Daoy (cell line): ENCODE measurements around the gene OR2T11. TPM values are rescaled to one million over a fixed set of nuclear protein-coding genes. Genes with fewer than 3 reads are reported as not detected.
"Not testable (repeated sequence)": the region's sequence is repeated elsewhere in the genome, so short reads cannot be mapped to it uniquely, and the experiment has no call there.

ENCODE experiments used
- DNase-seq: peaks from one replicate; pipeline ENCODE4 v3.0.0-alpha.2; 2015; ENCODE audit warnings: low read depth
- total RNA-seq: library from RNA; depleted of rRNA; stranded (reverse); fragments of >200 nt; shearing (Covaris generic); gene quantifications from 2 replicates; pipeline ENCODE4 v1.2.3, GENCODE V29; 2014; rRNA removed

The OR2T11 gene
- total RNA-seq: not detected in 2 replicates

GRCh38 chr1:248634991-248635390, at the start of gene OR2T11:
OR2T11 (minus strand) TSS chr1:248635091; CDS start chr1:248627128, 7,963 bp downstream.
- not testable (repeated sequence) for DNase-seq

GRCh38 chr1:248681651-248682050, 46.8 kb upstream of the OR2T11 start:
- no peak for DNase-seq

GRCh38 chr1:248670003-248670402, 35.1 kb upstream of the OR2T11 start:
- DNase-seq: no peak

- DNase-seq: not testable (repeated sequence)
These were observed 28.8 kb upstream of the OR2T11 start for GRCh38 chr1:248663453-248664328.

- DNase-seq: not testable (repeated sequence)
These were observed 21.9 kb upstream of the OR2T11 start for GRCh38 chr1:248656797-248657196.

- DNase-seq: not testable (repeated sequence)
These were observed 20.5 kb upstream of the OR2T11 start, which contains the start of gene OR2T27 for GRCh38 chr1:248655354-248655753. OR2T27 (minus strand) TSS chr1:248655528; CDS start chr1:248650884, 4,644 bp downstream.

- DNase-seq: not testable (repeated sequence)
These were observed 14.1 kb upstream of the OR2T11 start for GRCh38 chr1:248648770-248649536.

- DNase-seq: not testable (repeated sequence)
These were observed 10.3 kb upstream of the OR2T11 start, which contains the start of gene OR2T35 for GRCh38 chr1:248645178-248645577. OR2T35 (minus strand) TSS chr1:248645278; CDS start chr1:248639258, 6,020 bp downstream.

GRCh38 chr1:248642971-248643651, 8.2 kb upstream of the OR2T11 start:
- DNase-seq: not testable (repeated sequence)

GRCh38 chr1:248641583-248641982, 6.7 kb upstream of the OR2T11 start:
- not testable (repeated sequence) for DNase-seq

- not testable (repeated sequence) for DNase-seq
These were observed 6.0 kb upstream of the OR2T11 start for GRCh38 chr1:248640906-248641305.

GRCh38 chr1:248639652-248640051, 4.8 kb upstream of the OR2T11 start:
- not testable (repeated sequence) for DNase-seq

- not testable (repeated sequence) for DNase-seq
These were observed 1.7 kb upstream of the OR2T11 start for GRCh38 chr1:248636612-248637011.

- peak; percentile 44 for DNase-seq
These were observed 3.4 kb downstream of the OR2T11 start for GRCh38 chr1:248631354-248632008.

GRCh38 chr1:248630551-248630950, 4.3 kb downstream of the OR2T11 start:
- no peak for DNase-seq

- no peak for DNase-seq
These were observed 6.7 kb downstream of the OR2T11 start for GRCh38 chr1:248627971-248628844.

- no peak for DNase-seq
These were observed 8.9 kb downstream of the OR2T11 start for GRCh38 chr1:248625971-248626370.

GRCh38 chr1:248625166-248625565, 9.7 kb downstream of the OR2T11 start:
- DNase-seq: no peak

- DNase-seq: peak; percentile 46
These were observed 12.3 kb downstream of the OR2T11 start for GRCh38 chr1:248622570-248623001.

GRCh38 chr1:248621770-248622169, 13.1 kb downstream of the OR2T11 start:
- DNase-seq: no peak
